ENCODE results near the gene AKAP13. TPM values are rescaled to one million over a fixed set of nuclear protein-coding genes. Genes with fewer than 3 reads are reported as not detected.
A peak's percentile ranks its signal among the peaks of the same experiment; 100 is the strongest.
"Not testable (repeated sequence)": the region's sequence is repeated elsewhere in the genome, so short reads cannot be mapped to it uniquely, and the experiment has no call there.

The AKAP13 gene
- total and polyA plus RNA-seq, 7 donors, result 18.2 to 126 (median 93.7) TPM

GRCh38 chr15:85482894-85483293, 102.5 kb downstream of the AKAP13 start:
- no peak overlapping the region for H3K27ac ChIP-seq
- TF ChIP-seq CTCF (IDR thresholded peaks at IDR 0.05), result no peak

GRCh38 chr15:85483955-85484354, 103.6 kb downstream of the AKAP13 start:
- not testable (repeated sequence) for H3K9me3 ChIP-seq; H3K4me3 ChIP-seq; H3K27me3 ChIP-seq (ENCODE audit: insufficient read depth in 3 of 3, low read length in 2 of 3); H3K27ac ChIP-seq; DNase-seq; ATAC-seq; H3K36me3 ChIP-seq (ENCODE audit: insufficient read depth in 1 of 2, low read depth in 1 of 2)
- 88 to 100% (median 90%) methylated on average over 1 of the region's 1 CpG for WGBS, 3 donors
- intact Hi-C loops (cut with DNase I), result loop anchor here in 1 of 2 donors (10.0 kb wide), 1 partner anchor 221 kb away; no protein-coding TSS in a partner anchor
- peaks cover 13% of the 10 kb centered on the region for H3K4me1 ChIP-seq

More at GRCh38 chr15:85482894-85483293, 102.5 kb downstream of the AKAP13 start:
- no peak for DNase-seq
- no peak overlapping the region for H3K4me3 ChIP-seq
- peaks cover 13% of the 10 kb centered on the region for H3K4me1 ChIP-seq
- intact Hi-C loops (cut with DNase I), result loop anchor here in 1 of 2 donors (10.0 kb wide), 1 partner anchor 222 kb away; no protein-coding TSS in a partner anchor
- WGBS, 3 donors, result 72 to 75% (median 72%) methylated on average over 6 of the region's 6 CpGs
- H3K36me3 ChIP-seq (ENCODE audit: insufficient read depth in 1 of 2, low read depth in 1 of 2), result no peaks in the 10 kb centered on the region
- ATAC-seq, result peak in 3 of 4 donors; percentile 33 to 43 (median 33)
- H3K9me3 ChIP-seq, result no peaks in the 10 kb centered on the region
- H3K27me3 ChIP-seq (ENCODE audit: insufficient read depth in 3 of 3, low read length in 2 of 3), result no peaks in the 10 kb centered on the region

GRCh38 chr15:85484923-85485322, 104.5 kb downstream of the AKAP13 start:
- intact Hi-C loops (cut with DNase I), result loop anchor here in 1 of 2 donors (10.0 kb wide), 1 partner anchor 220 kb away; no protein-coding TSS in a partner anchor
- not testable (repeated sequence) for H3K9me3 ChIP-seq; H3K4me3 ChIP-seq; H3K36me3 ChIP-seq (ENCODE audit: insufficient read depth in 1 of 2, low read depth in 1 of 2); H3K27me3 ChIP-seq (ENCODE audit: insufficient read depth in 3 of 3, low read length in 2 of 3); H3K27ac ChIP-seq; H3K4me1 ChIP-seq; ATAC-seq; DNase-seq

- Histone ChIP-seq H3K9me3 (no peaks in the 10 kb centered on the region), H3K4me1 (peaks cover 6% of the 10 kb centered on the region), H3K4me3 (no peak overlapping the region), H3K36me3 (ENCODE audit: insufficient read depth in 1 of 2, low read depth in 1 of 2) (no peaks in the 10 kb centered on the region), H3K27ac (no peak overlapping the region), H3K27me3 (ENCODE audit: insufficient read depth in 3 of 3, low read length in 2 of 3) (no peaks in the 10 kb centered on the region)
- TF ChIP-seq CTCF (IDR thresholded peaks at IDR 0.05), result peak; percentile 66
- ATAC-seq (peak; percentile 80 to 91 (median 88)), DNase-seq (no peak)
- intact Hi-C loops (cut with DNase I), result loop anchor here in 1 of 2 donors (10.0 kb wide), 1 partner anchor 219 kb away; no protein-coding TSS in a partner anchor
Observed at GRCh38 chr15:85485956-85486567, 105.7 kb downstream of the AKAP13 start.

- not testable (repeated sequence) for DNase-seq; H3K4me1 ChIP-seq; H3K9me3 ChIP-seq; ATAC-seq; H3K36me3 ChIP-seq (ENCODE audit: insufficient read depth in 1 of 2, low read depth in 1 of 2); H3K4me3 ChIP-seq; H3K27me3 ChIP-seq (ENCODE audit: insufficient read depth in 3 of 3, low read length in 2 of 3); H3K27ac ChIP-seq
- 94 to 97% (median 95%) methylated on average over 7 of the region's 7 CpGs for WGBS, 3 donors
- intact Hi-C loops (cut with DNase I), result loop anchor here in 1 of 2 donors (10.0 kb wide), 1 partner anchor 217 kb away; no protein-coding TSS in a partner anchor
Observed at GRCh38 chr15:85487796-85488195, 107.4 kb downstream of the AKAP13 start.

GRCh38 chr15:85488997-85489396, 108.6 kb downstream of the AKAP13 start:
- Histone ChIP-seq H3K27me3 (ENCODE audit: insufficient read depth in 3 of 3, low read length in 2 of 3) (no peaks in the 10 kb centered on the region), H3K27ac (no peak overlapping the region), H3K9me3 (no peaks in the 10 kb centered on the region), H3K4me3 (no peak overlapping the region), H3K4me1 (no peaks in the 10 kb centered on the region), H3K36me3 (ENCODE audit: insufficient read depth in 1 of 2, low read depth in 1 of 2) (no peaks in the 10 kb centered on the region)
- 83 to 86% (median 86%) methylated on average over 1 of the region's 1 CpG for WGBS, 3 donors
- TF ChIP-seq CTCF (IDR thresholded peaks at IDR 0.05), result no peak
- DNase-seq (no peak), ATAC-seq (no peak)
- intact Hi-C loops (cut with DNase I), result loop anchor here in 1 of 2 donors (10.0 kb wide), 1 partner anchor 216 kb away; no protein-coding TSS in a partner anchor
